ENCODE results near the gene FBXO9. TPM values are rescaled to one million over a fixed set of nuclear protein-coding genes. Genes with fewer than 3 reads are reported as not detected.

Gene FBXO9
- total and polyA plus RNA-seq, 10 of the 15 experiments (the other 5 are each of a cell fraction or from before 2014, with no cell fraction given) = 9.9 to 68.9 (median 31.3) TPM

DNA sequence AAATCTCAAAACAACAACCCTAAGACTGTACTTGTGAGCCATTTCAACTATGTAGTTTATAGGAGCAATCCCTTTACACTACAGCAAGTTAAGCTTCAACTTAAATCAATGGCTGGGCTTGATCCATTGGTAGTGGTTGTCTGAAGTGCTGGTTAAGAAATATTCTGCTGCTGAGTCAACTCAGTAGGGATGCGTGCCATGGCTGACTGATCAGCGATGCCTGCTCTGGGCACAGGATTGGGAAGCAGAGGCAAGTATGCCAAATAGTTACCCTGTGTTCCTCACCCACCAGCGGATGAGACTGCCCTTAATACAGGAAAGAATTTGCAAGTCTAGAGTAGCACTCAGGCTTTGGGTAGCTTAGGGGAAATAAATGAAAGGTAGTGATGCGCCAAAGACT is 41.9 kb downstream of the FBXO9 start:
- no peaks in the 10 kb centered on the region for H3K27me3 ChIP-seq (replicated peaks in 1 of 2; ENCODE audit: control insufficient read depth in 2 of 2, insufficient read depth in 2 of 2, low read length in 1 of 2)
- WGBS (ENCODE audit: insufficient coverage, insufficient replicate concordance, low lambda C conversion rate, missing lambda C conversion rate) = 63% methylated on average over 4 of the region's 4 CpGs
- ChIA-PET RAD21 (ENCODE audit: unreplicated experiment) (no interaction called here), POLR2A (no interaction called here), SMC1A (ENCODE audit: uncharacterized antibody, unreplicated experiment) (no interaction called here), CTCF (interaction anchor here (0.5 to 1.1 kb wide), 4 partner anchors 37 to 377 kb away, joined by 3 read pairs; no protein-coding TSS in a partner anchor)
- no peaks in the 10 kb centered on the region for H3K9me3 ChIP-seq (replicated peaks; ENCODE audit: control insufficient read depth, insufficient read depth, low read length)
- no peak overlapping the region for H3K9ac ChIP-seq (ENCODE audit: control insufficient read depth, insufficient read depth, low read length)
- ATAC-seq (no peak), FAIRE-seq (no peak), DNase-seq (ENCODE audit: low read depth, low spot score) (no peak)
- H2AFZ ChIP-seq (ENCODE audit: control insufficient read depth, low read depth, low read length) = no peak overlapping the region
- H3K4me1 ChIP-seq (ENCODE audit: control insufficient read depth, insufficient read depth, low read length) = peaks cover 7% of the 10 kb centered on the region; the same call in 1 of the 2 replicates
- H3K27ac ChIP-seq (ENCODE audit: control insufficient read depth, insufficient read depth) = no peak overlapping the region
- in situ Hi-C loops (cut with MboI) = no loop called here
- no peak overlapping the region for H3K4me3 ChIP-seq
- H3K36me3 ChIP-seq (ENCODE audit: control insufficient read depth in 2 of 2, insufficient read depth in 2 of 2, low read length in 1 of 2) = no peaks in the 10 kb centered on the region
- TF ChIP-seq NFIC (IDR thresholded peaks at IDR 0.05; ENCODE audit: low read depth, low read length) (no peak), CBFB (IDR thresholded peaks at IDR 0.05; ENCODE audit: low read depth) (no peak)
- no peaks in the 10 kb centered on the region for H3K79me2 ChIP-seq (ENCODE audit: control insufficient read depth, insufficient read depth, low read length)
- no peak overlapping the region for H3K4me2 ChIP-seq (ENCODE audit: control insufficient read depth, insufficient read depth)
- BruUV-seq (replicated peaks) = no TSS peak
- intact Hi-C loops (cut with micrococcal nuclease; ENCODE audit: unreplicated experiment) = loop anchor here (5.0 kb wide), 1 partner anchor 375 kb away; no protein-coding TSS in a partner anchor
- no peaks in the 10 kb centered on the region for H4K20me1 ChIP-seq (ENCODE audit: control insufficient read depth, insufficient read depth)

DNA sequence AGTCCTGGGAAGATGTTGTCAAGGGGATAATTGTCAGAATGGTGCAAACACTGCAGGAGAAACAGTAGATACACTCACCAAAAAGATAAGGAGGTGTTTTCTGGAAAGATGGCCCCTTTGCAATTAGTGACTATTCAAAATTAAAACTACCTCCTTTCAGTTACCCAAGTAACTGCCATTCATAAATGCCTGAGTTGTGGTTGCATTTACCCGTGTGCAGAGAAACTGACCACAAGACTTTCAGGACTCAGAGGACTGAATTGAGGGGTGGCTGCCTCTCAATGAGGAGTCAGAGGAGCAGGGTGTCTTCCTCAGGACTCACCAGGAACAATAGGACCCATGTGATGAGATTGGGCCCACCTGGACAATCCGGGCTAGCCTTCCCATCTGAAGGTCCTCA is 44.4 kb downstream of the FBXO9 start:
- Histone ChIP-seq H3K36me3 (ENCODE audit: control insufficient read depth in 2 of 2, insufficient read depth in 2 of 2, low read length in 1 of 2) (no peaks in the 10 kb centered on the region), H4K20me1 (ENCODE audit: control insufficient read depth, insufficient read depth) (no peaks in the 10 kb centered on the region), H3K4me2 (ENCODE audit: control insufficient read depth, insufficient read depth) (no peak overlapping the region), H3K4me1 (ENCODE audit: control insufficient read depth, insufficient read depth, low read length) (peaks cover 7% of the 10 kb centered on the region; the same call in 1 of the 2 replicates), H3K79me2 (ENCODE audit: control insufficient read depth, insufficient read depth, low read length) (no peaks in the 10 kb centered on the region), H3K27me3 (replicated peaks in 1 of 2; ENCODE audit: control insufficient read depth in 2 of 2, insufficient read depth in 2 of 2, low read length in 1 of 2) (no peaks in the 10 kb centered on the region), H3K4me3 (no peak overlapping the region), H3K27ac (ENCODE audit: control insufficient read depth, insufficient read depth) (no peak overlapping the region), H3K9ac (ENCODE audit: control insufficient read depth, insufficient read depth, low read length) (no peak overlapping the region), H3K9me3 (replicated peaks; ENCODE audit: control insufficient read depth, insufficient read depth, low read length) (no peaks in the 10 kb centered on the region), H2AFZ (ENCODE audit: control insufficient read depth, low read depth, low read length) (no peak overlapping the region)
- ChIA-PET CTCF (interaction anchor here (1.5 kb wide), 1 partner anchor 374 kb away, joined by 4 read pairs; no protein-coding TSS in a partner anchor), POLR2A (interaction anchor here (0.6 kb wide), 1 partner anchor 809 kb away, joined by 5 read pairs; no protein-coding TSS in a partner anchor), RAD21 (ENCODE audit: unreplicated experiment) (no interaction called here), SMC1A (ENCODE audit: uncharacterized antibody, unreplicated experiment) (no interaction called here)
- in situ Hi-C loops (cut with MboI) (no loop called here), intact Hi-C loops (cut with micrococcal nuclease; ENCODE audit: unreplicated experiment) (loop anchor here (5.0 kb wide), 1 partner anchor 373 kb away; no protein-coding TSS in a partner anchor)
- TF ChIP-seq NR2F1 (conservative IDR thresholded peaks at IDR 0.05) (no peak), LARP7 (IDR thresholded peaks at IDR 0.05) (no peak), RUNX3 (IDR thresholded peaks at IDR 0.05; ENCODE audit: low read length) (peak; percentile 71)
- TF ChIP-seq, protein P1, sequence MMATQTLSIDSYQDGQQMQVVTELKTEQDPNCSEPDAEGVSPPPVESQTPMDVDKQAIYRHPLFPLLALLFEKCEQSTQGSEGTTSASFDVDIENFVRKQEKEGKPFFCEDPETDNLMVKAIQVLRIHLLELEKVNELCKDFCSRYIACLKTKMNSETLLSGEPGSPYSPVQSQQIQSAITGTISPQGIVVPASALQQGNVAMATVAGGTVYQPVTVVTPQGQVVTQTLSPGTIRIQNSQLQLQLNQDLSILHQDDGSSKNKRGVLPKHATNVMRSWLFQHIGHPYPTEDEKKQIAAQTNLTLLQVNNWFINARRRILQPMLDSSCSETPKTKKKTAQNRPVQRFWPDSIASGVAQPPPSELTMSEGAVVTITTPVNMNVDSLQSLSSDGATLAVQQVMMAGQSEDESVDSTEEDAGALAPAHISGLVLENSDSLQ (IDR thresholded peaks at IDR 0.05) = peak; percentile 52; the same call in 1 of the 2 replicates
- BruUV-seq (replicated peaks) = no TSS peak
- ATAC-seq (peak; percentile 92), FAIRE-seq (peak; percentile 61), DNase-seq (ENCODE audit: low read depth, low spot score) (no peak)
- 50% methylated on average over 2 of the region's 2 CpGs for WGBS (ENCODE audit: insufficient coverage, insufficient replicate concordance, low lambda C conversion rate, missing lambda C conversion rate)
